H1 (cell line): Measurements from ENCODE around the gene GPX4. TPM values are rescaled to one million over a fixed set of nuclear protein-coding genes. Genes with fewer than 3 reads are reported as not detected.

Experiments
- BACH1 ChIP-seq: IDR thresholded peaks from 2 replicates; pipeline ENCODE4 v1.6.1; 2012; ENCODE audit warnings: low read length, improper control_type of control experiment
- BCL11A ChIP-seq, 2 experiments: IDR thresholded peaks; one replicate each; pipeline ENCODE4 v1.6.1; 2011; ENCODE audit warnings: low read depth in 2 of 2, low read length in 2 of 2, mild to moderate bottlenecking in 2 of 2
- BRCA1 ChIP-seq: IDR thresholded peaks from 2 replicates; pipeline ENCODE4 v1.6.1; 2012; ENCODE audit warnings: low read depth, low read length, improper control_type of control experiment
- CHD2 ChIP-seq: IDR thresholded peaks from 2 replicates; pipeline ENCODE4 v1.6.1; 2012; ENCODE audit warnings: low read length, improper control_type of control experiment
- HDAC2 ChIP-seq, 2 experiments: fragments of 300-600 bp in 1 of 2; sonication (generic) in 1 of 2; IDR thresholded peaks; 2 replicates each; pipeline ENCODE4 v1.6.1; 2011 to 2012; ENCODE audit warnings: low read depth in 2 of 2, low read length in 2 of 2, mild to moderate bottlenecking in 2 of 2, moderate library complexity in 2 of 2, borderline replicate concordance in 1 of 2, inconsistent platforms in 1 of 2
- KDM4A ChIP-seq: IDR thresholded peaks from one replicate; pipeline ENCODE4 v1.7.1; 2012; ENCODE audit warnings: low read depth, mild to moderate bottlenecking, moderate library complexity, low read length, inconsistent platforms; ENCODE audit not compliant: severe bottlenecking
- KDM5A ChIP-seq: fragments of 200-600 bp; IDR thresholded peaks from 2 replicates; pipeline ENCODE4 v1.7.1; 2012; ENCODE audit warnings: mild to moderate bottlenecking, low read length, inconsistent platforms, mixed read lengths
- NANOG ChIP-seq: IDR thresholded peaks from 2 replicates; pipeline ENCODE4 v1.6.1; 2011; ENCODE audit warnings: low read length, low read depth, mild to moderate bottlenecking, inconsistent platforms; ENCODE audit not compliant: insufficient read depth, poor library complexity, severe bottlenecking
- NRF1 ChIP-seq: IDR thresholded peaks from 2 replicates; pipeline ENCODE4 v1.6.1; 2011; ENCODE audit warnings: mild to moderate bottlenecking, low read depth, low read length, improper control_type of control experiment
- PHF8 ChIP-seq: fragments of 200-600 bp; sonication (generic); conservative IDR thresholded peaks from 2 replicates; pipeline ENCODE4 v1.7.1; 2012; ENCODE audit warnings: low read depth, mild to moderate bottlenecking, inconsistent platforms, low read length, moderate library complexity
- RFX5 ChIP-seq: IDR thresholded peaks from 2 replicates; pipeline ENCODE4 v1.6.1; 2011; ENCODE audit warnings: low read depth, low read length, improper control_type of control experiment, borderline replicate concordance
- SAP30 ChIP-seq: fragments of 300-600 bp; sonication (generic); IDR thresholded peaks from 2 replicates; pipeline ENCODE4 v1.7.1; 2012; ENCODE audit warnings: low read length, moderate library complexity, mild to moderate bottlenecking, inconsistent platforms; ENCODE audit not compliant: insufficient read depth, insufficient replicate concordance
- SIX5 ChIP-seq: IDR thresholded peaks from 2 replicates; pipeline ENCODE4 v1.6.1; 2011; ENCODE audit warnings: mild to moderate bottlenecking, low read depth, low read length
- SP4 ChIP-seq: IDR thresholded peaks from 2 replicates; pipeline ENCODE4 v1.6.1; 2012; ENCODE audit warnings: low read length, inconsistent platforms
- SUZ12 ChIP-seq: fragments of 200-600 bp; sonication (generic); IDR thresholded peaks from 2 replicates; pipeline ENCODE4 v1.6.1; 2012; ENCODE audit warnings: mild to moderate bottlenecking, inconsistent platforms, low read length, moderate library complexity, mixed read lengths
- TBP ChIP-seq: IDR thresholded peaks from 2 replicates; pipeline ENCODE4 v1.6.1; 2011; ENCODE audit warnings: low read depth, low read length, improper control_type of control experiment
- TEAD4 ChIP-seq: IDR thresholded peaks from 2 replicates; pipeline ENCODE4 v1.6.1; 2012; ENCODE audit warnings: low read depth, low read length, inconsistent platforms, mixed read lengths
- polyA plus RNA-seq, 7 experiments: library from polyadenylated mRNA; depleted of rRNA in 3 of 7; stranded (reverse) in 5 of 7; unstranded in 2 of 7; fragments of >200 nt in 5 of 7; fragments of 200-250 nt in 2 of 7; gene quantifications; 1 replicate in 5 of 7; 2 replicates in 1 of 7; 4 replicates in 1 of 7; pipeline versions ENCODE4 v1.2.1 to v1.2.3, GENCODE V29; 2011 to 2013; ENCODE audit warnings: missing spikeins in 2 of 7, mixed read lengths in 2 of 7
- total RNA-seq: library from RNA; stranded (reverse); fragmentation: NEBNext Ultra II Directional; extraction: Animal tissue kit (Norgen Biotek cat#: 25700); gene quantifications from 2 replicates; pipeline ENCODE4 v1.2.1, GENCODE V29; 2021
- TF ChIP-seq, protein P1 (sequence below): IDR thresholded peaks from 2 replicates; pipeline ENCODE4 v1.6.1; 2012; ENCODE audit warnings: inconsistent platforms

GPX4 gene
- total and polyA plus RNA-seq, 2 of the 8 experiments (the other 6 are each of a cell fraction or from before 2014, with no cell fraction given), result 342 to 693 TPM

DNA sequence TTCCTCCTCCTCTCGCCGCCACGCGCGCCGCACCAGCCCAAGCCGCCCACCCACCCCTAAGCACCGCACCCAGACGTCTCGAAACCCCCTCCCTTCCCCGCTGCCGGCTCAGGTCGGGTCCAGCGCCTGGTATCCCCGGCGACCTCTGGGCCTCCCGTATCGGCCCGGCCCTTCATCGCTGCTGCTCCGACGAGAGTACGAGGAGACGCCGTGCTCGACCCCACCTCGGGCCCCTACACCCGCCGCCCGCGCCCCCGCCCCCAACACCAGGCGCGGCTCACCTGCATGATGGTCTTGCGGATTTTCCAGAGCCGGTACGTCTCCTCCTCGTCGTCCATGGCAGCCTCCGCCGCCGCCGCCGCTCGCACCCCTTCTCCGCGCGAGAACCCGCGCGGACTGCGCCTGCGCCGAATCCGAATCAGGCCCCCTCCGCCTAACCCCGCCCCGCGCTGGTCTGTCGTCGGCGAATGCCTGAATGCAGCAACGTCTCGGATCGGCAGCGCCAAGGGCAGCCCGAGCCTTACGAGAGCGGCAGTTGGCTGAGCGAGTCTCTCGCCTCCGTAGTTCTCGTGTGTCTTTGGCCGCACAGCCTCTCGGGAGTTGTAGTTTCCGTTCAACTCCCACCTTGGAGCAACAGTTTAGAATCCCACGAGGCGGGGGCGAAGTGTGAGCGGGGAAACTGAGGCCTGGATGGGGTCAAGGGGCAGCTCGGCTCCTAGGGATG lies 8.7 kb upstream of the GPX4 start, which contains the start of gene POLR2E (continued):
- TF ChIP-seq HDAC2 (IDR thresholded peaks at IDR 0.05; ENCODE audit: borderline replicate concordance in 1 of 2, low read depth in 2 of 2, low read length in 2 of 2), result no peak
- TF ChIP-seq BRCA1, result peak; percentile 90
- peak; percentile 86 for TF ChIP-seq PHF8
- no peak; the same call in 1 of the 2 replicates for TF ChIP-seq KDM5A
- 0 out of 2 replicates have a peak, but pooled peaks have one; percentile 12 for TF ChIP-seq NRF1
- TF ChIP-seq SP4, result peak; percentile 99
- no peak for TF ChIP-seq NANOG
- TF ChIP-seq TEAD4, result peak; percentile 40; the same call in 1 of the 2 replicates
- peak; percentile 99 for TF ChIP-seq CHD2
- no peak for TF ChIP-seq BACH1
- TF ChIP-seq SUZ12, result no peak
- no peak for TF ChIP-seq BCL11A (IDR thresholded peaks at IDR 0.05; ENCODE audit: low read depth in 2 of 2, low read length in 2 of 2)
- TF ChIP-seq RFX5, result no peak
- peak; percentile 80 for TF ChIP-seq TBP
- TF ChIP-seq SAP30, result no peak
- TF ChIP-seq, protein P1, sequence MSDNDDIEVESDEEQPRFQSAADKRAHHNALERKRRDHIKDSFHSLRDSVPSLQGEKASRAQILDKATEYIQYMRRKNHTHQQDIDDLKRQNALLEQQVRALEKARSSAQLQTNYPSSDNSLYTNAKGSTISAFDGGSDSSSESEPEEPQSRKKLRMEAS, result peak; percentile 35
- TF ChIP-seq KDM4A, result no peak
- TF ChIP-seq SIX5, result peak; percentile 83
